Thoracic aorta (tissue), 2 donors: Measurements from ENCODE around the gene PCTP. TPM values are rescaled to one million over a fixed set of nuclear protein-coding genes. Genes with fewer than 3 reads are reported as not detected.
A peak's percentile ranks its signal among the peaks of the same experiment; 100 is the strongest.

Experiments
- ATAC-seq: fragments of 150-250 bp; one replicate; pipeline ENCODE4 v1.8.0; 2017; ENCODE audit warnings: low read depth; ENCODE audit not compliant: insufficient number of reproducible peaks, low FRiP score
- DNase-seq: peaks from one replicate; pipeline ENCODE4 v3.0.0-alpha.2; 2020; ENCODE audit warnings: low spot score
- H3K27ac ChIP-seq, 2 donors: fragments of 200-600 bp; sonication (generic); 1 replicate in 1 of 2; 2 replicates in 1 of 2; pipeline ENCODE4 v1.5.1; 2016; ENCODE audit warnings: mild to moderate bottlenecking in 2 of 2, moderate library complexity in 2 of 2
- H3K27me3 ChIP-seq: fragments of 200-600 bp; sonication (generic); replicated peaks from 2 replicates; pipeline ENCODE4 v1.6.0; 2016; ENCODE audit warnings: mild to moderate bottlenecking; ENCODE audit not compliant: insufficient read depth
- H3K36me3 ChIP-seq: fragments of 200-600 bp; sonication (generic); one replicate; pipeline ENCODE4 v1.5.1; 2016
- H3K4me1 ChIP-seq, 2 donors: fragments of 200-600 bp; sonication (generic); 1 replicate in 1 of 2; 2 replicates in 1 of 2; pipeline versions ENCODE4 v1.5.1 to v1.6.0; 2016; ENCODE audit warnings: low read depth in 2 of 2, mild to moderate bottlenecking in 1 of 2; ENCODE audit not compliant: control insufficient read depth in 1 of 2
- H3K4me3 ChIP-seq: fragments of 200-600 bp; sonication (generic); 2 replicates; pipeline ENCODE4 v1.5.1; 2016; ENCODE audit warnings: mild to moderate bottlenecking
- H3K9me3 ChIP-seq: fragments of 200-600 bp; sonication (generic); 2 replicates; pipeline ENCODE4 v1.5.1; 2016
- CTCF ChIP-seq: fragments of 200-600 bp; sonication (generic); IDR thresholded peaks from one replicate; pipeline ENCODE4 v1.5.1; 2019; ENCODE audit warnings: antibody characterized with exemption
- total RNA-seq, 2 donors: library from RNA; depleted of rRNA; stranded (reverse); fragments of >200 nt; gene quantifications; one replicate each; pipeline versions ENCODE4 v1.1.0 to v1.2.3, GENCODE V29; 2016

Gene PCTP
- total RNA-seq, result 10 to 100 TPM; 11.9 to 13.3 TPM

- H3K4me1 ChIP-seq, result peaks cover 9 to 16% of the 10 kb centered on the region in 2 donors
- DNase-seq (peak; percentile 87), ATAC-seq (peak; percentile 99)
- no peaks in the 10 kb centered on the region for H3K27me3 ChIP-seq
- peak within 1 kb of the TSS; percentile 84 for H3K4me3 ChIP-seq
- H3K36me3 ChIP-seq, result no peaks in the 10 kb centered on the region
- H3K27ac ChIP-seq, result peak within 1 kb of the TSS; percentile 78 to 80
- H3K9me3 ChIP-seq, result no peaks in the 10 kb centered on the region
- TF ChIP-seq CTCF, result peak; percentile 50
Observed at GRCh38 chr17:55750750-55751657, at the start of gene PCTP. Gene PCTP, plus strand, starts transcription at chr17:55751051. Its CDS starts 53 bp downstream, at chr17:55751104.

- Histone ChIP-seq H3K4me1 (no peaks in the 10 kb centered on the region), H3K9me3 (no peaks in the 10 kb centered on the region), H3K27ac (no peak overlapping the region), H3K27me3 (no peaks in the 10 kb centered on the region), H3K36me3 (no peaks in the 10 kb centered on the region), H3K4me3 (no peak overlapping the region)
- no peak for TF ChIP-seq CTCF
- ATAC-seq, result no peak
- DNase-seq, result no peak
Observed at GRCh38 chr17:55702150-55702549, 48.7 kb upstream of the PCTP start.

GRCh38 chr17:55704401-55704800, 46.5 kb upstream of the PCTP start:
- no peak for TF ChIP-seq CTCF
- H3K27ac ChIP-seq, result no peak overlapping the region
- no peaks in the 10 kb centered on the region for H3K9me3 ChIP-seq
- DNase-seq (no peak), ATAC-seq (no peak)
- no peak overlapping the region for H3K4me3 ChIP-seq
- H3K27me3 ChIP-seq, result no peaks in the 10 kb centered on the region
- peaks cover 0 to 7% of the 10 kb centered on the region in 2 donors for H3K4me1 ChIP-seq
- H3K36me3 ChIP-seq, result no peaks in the 10 kb centered on the region

- H3K36me3 ChIP-seq, result no peaks in the 10 kb centered on the region
- no peak for TF ChIP-seq CTCF
- no peaks in the 10 kb centered on the region for H3K9me3 ChIP-seq
- no peak overlapping the region for H3K27ac ChIP-seq
- H3K4me1 ChIP-seq, result peaks cover 0 to 18% of the 10 kb centered on the region in 2 donors
- H3K4me3 ChIP-seq, result no peak overlapping the region
- DNase-seq (no peak), ATAC-seq (no peak)
- H3K27me3 ChIP-seq, result no peaks in the 10 kb centered on the region
Observed at GRCh38 chr17:55705847-55706246, 45.0 kb upstream of the PCTP start.

- DNase-seq, result no peak
- Histone ChIP-seq H3K9me3 (no peaks in the 10 kb centered on the region), H3K4me1 (peaks cover 0 to 25% of the 10 kb centered on the region in 2 donors), H3K27me3 (no peaks in the 10 kb centered on the region), H3K27ac (no peak overlapping the region), H3K36me3 (no peaks in the 10 kb centered on the region), H3K4me3 (no peak overlapping the region)
- no peak for TF ChIP-seq CTCF
- no peak for ATAC-seq
Observed at GRCh38 chr17:55706808-55707773, 43.8 kb upstream of the PCTP start.
